H1 (cell line): Measurements from ENCODE around the gene ARF3. TPM values are rescaled to one million over a fixed set of nuclear protein-coding genes. Genes with fewer than 3 reads are reported as not detected.
A peak's percentile ranks its signal among the peaks of the same experiment; 100 is the strongest.

Experiments
- CTCF ChIA-PET: fragments of 300-600 bp; sonication (Branson Sonifier 250); formaldehyde crosslinking; loops from one replicate; lab custom pipeline; 2021; ENCODE audit not compliant: partially characterized antibody; lab: Charles Lee
- POLR2A ChIA-PET: fragments of 300-600 bp; sonication (Branson Sonifier 250); formaldehyde crosslinking; loops from one replicate; lab custom pipeline; 2021; ENCODE audit warnings: inconsistent platforms; ENCODE audit not compliant: partially characterized antibody; lab: Charles Lee
- DNase-seq, 2 experiments: peaks; one replicate each; pipeline versions ENCODE4 v3.0.0 to v3.0.0-alpha.2; 2010 to 2022; ENCODE audit warnings: low spot score in 2 of 2, low read depth in 1 of 2, mixed read lengths in 1 of 2
- FAIRE-seq: peaks from 2 replicates; lab custom pipeline; 2011; peaks lifted over from hg19 to GRCh38; lab: Jason Lieb, UNC
- H2AFZ ChIP-seq: 2 replicates; pipeline ENCODE4 v1.8.1; 2012; ENCODE audit warnings: low read length, inconsistent platforms
- H2AK5ac ChIP-seq: 2 replicates; pipeline ENCODE4 v1.6.1; 2013; ENCODE audit warnings: low read depth, low read length
- H2BK120ac ChIP-seq: replicated peaks from 2 replicates; pipeline ENCODE3; 2013; ENCODE audit warnings: low read depth, low read length, inconsistent platforms
- H2BK12ac ChIP-seq: 2 replicates; pipeline ENCODE4 v1.6.1; 2013; ENCODE audit warnings: low read depth, low read length
- H2BK15ac ChIP-seq: 2 replicates; pipeline ENCODE4 v1.6.1; 2013; ENCODE audit warnings: low read length
- H2BK20ac ChIP-seq: 2 replicates; pipeline ENCODE4 v1.6.1; 2013; ENCODE audit warnings: low read length
- H2BK5ac ChIP-seq: 2 replicates; pipeline ENCODE4 v1.6.1; 2013; ENCODE audit warnings: low read depth, low read length
- H3K14ac ChIP-seq: 2 replicates; pipeline ENCODE4 v1.6.1; 2013; ENCODE audit warnings: inconsistent platforms; ENCODE audit not compliant: insufficient read length
- H3K18ac ChIP-seq: 2 replicates; pipeline ENCODE4 v1.6.1; 2013; ENCODE audit warnings: low read length; ENCODE audit errors: extremely low read depth
- H3K23ac ChIP-seq: 2 replicates; pipeline ENCODE4 v1.6.1; 2013; ENCODE audit warnings: inconsistent platforms; ENCODE audit not compliant: insufficient read length
- H3K23me2 ChIP-seq: 2 replicates; pipeline ENCODE4 v1.6.1; 2013; ENCODE audit warnings: low read depth, low read length
- H3K27ac ChIP-seq: 2 replicates; pipeline ENCODE4 v1.6.1; 2011; ENCODE audit warnings: low read depth, low read length, inconsistent platforms
- H3K27me3 ChIP-seq, 4 experiments: replicated peaks in 1 of 4; 1 replicate in 1 of 4; 2 replicates in 3 of 4; pipeline versions ENCODE4 v1.6.1 to v1.8.1; 2011 to 2013; ENCODE audit warnings: low read length in 3 of 4, mild to moderate bottlenecking in 3 of 4, inconsistent platforms in 2 of 4, mixed read lengths in 2 of 4, moderate library complexity in 1 of 4; ENCODE audit not compliant: control insufficient read depth in 3 of 4, insufficient read depth in 3 of 4; ENCODE audit errors: extremely low read depth in 1 of 4
- H3K36me3 ChIP-seq, 4 experiments: 2 replicates each; pipeline versions ENCODE4 v1.6.1 to v1.8.1; 2011 to 2013; ENCODE audit warnings: mild to moderate bottlenecking in 4 of 4, low read length in 3 of 4, moderate library complexity in 2 of 4, control low read depth in 1 of 4, inconsistent platforms in 1 of 4; ENCODE audit not compliant: insufficient read depth in 4 of 4, control insufficient read depth in 2 of 4
- H3K4ac ChIP-seq: replicated peaks from 2 replicates; pipeline ENCODE3; 2013; ENCODE audit warnings: low read length, low read depth, mixed read lengths, inconsistent platforms; ENCODE audit not compliant: insufficient read length
- H3K4me1 ChIP-seq, 4 experiments: replicated peaks in 1 of 4; 1 replicate in 1 of 4; 2 replicates in 3 of 4; pipeline versions ENCODE4 v1.6.1 to v1.8.1; 2011 to 2013; ENCODE audit warnings: low read length in 3 of 4, inconsistent platforms in 2 of 4, mixed read lengths in 1 of 4; ENCODE audit not compliant: insufficient read depth in 4 of 4, control insufficient read depth in 3 of 4
- H3K4me2 ChIP-seq, 2 experiments: 2 replicates each; pipeline versions ENCODE4 v1.6.1 to v1.8.1; 2011 to 2013; ENCODE audit warnings: low read depth in 2 of 2, low read length in 2 of 2, control low read depth in 1 of 2, inconsistent platforms in 1 of 2, mild to moderate bottlenecking in 1 of 2; ENCODE audit not compliant: insufficient read depth in 1 of 2
- H3K4me3 ChIP-seq, 4 experiments: fragments of 200-600, 300-600 bp in 1 of 4; sonication (generic), shearing (Covaris generic), sonication (Bioruptor Twin) in 1 of 4; 2 replicates each; pipeline versions ENCODE4 v1.5.1 to v1.8.1; 2011 to 2016; ENCODE audit warnings: low read length in 4 of 4, low read depth in 3 of 4, control low read depth in 2 of 4, inconsistent platforms in 2 of 4, mild to moderate bottlenecking in 2 of 4, mixed read lengths in 1 of 4, moderate library complexity in 1 of 4; ENCODE audit not compliant: insufficient read depth in 2 of 4; ENCODE audit errors: extremely low read depth in 1 of 4
- H3K56ac ChIP-seq: replicated peaks from 2 replicates; pipeline ENCODE3; 2013; ENCODE audit warnings: low read depth, mild to moderate bottlenecking, mixed read lengths, low read length, inconsistent platforms; ENCODE audit not compliant: insufficient read length
- H3K79me1 ChIP-seq: 2 replicates; pipeline ENCODE4 v1.6.1; 2013; ENCODE audit warnings: low read depth, low read length, control low read depth
- H3K79me2 ChIP-seq, 2 experiments: 2 replicates each; pipeline versions ENCODE4 v1.6.1 to v1.8.1; 2012 to 2013; ENCODE audit warnings: low read length in 2 of 2, mild to moderate bottlenecking in 2 of 2, inconsistent platforms in 1 of 2; ENCODE audit not compliant: insufficient read depth in 2 of 2, control insufficient read depth in 1 of 2
- H3K9ac ChIP-seq, 4 experiments: replicated peaks in 1 of 4; 1 replicate in 1 of 4; 2 replicates in 3 of 4; pipeline versions ENCODE4 v1.6.1 to v1.8.1; 2011 to 2013; ENCODE audit warnings: low read depth in 3 of 4, low read length in 3 of 4, control low read depth in 2 of 4, mild to moderate bottlenecking in 2 of 4, moderate library complexity in 2 of 4, inconsistent platforms in 1 of 4; ENCODE audit errors: extremely low read depth in 1 of 4
- H3K9me3 ChIP-seq, 2 experiments: 2 replicates each; pipeline versions ENCODE4 v1.6.1 to v1.8.1; 2012 to 2013; ENCODE audit warnings: mild to moderate bottlenecking in 2 of 2, moderate library complexity in 2 of 2, control low read depth in 1 of 2, inconsistent platforms in 1 of 2, low read depth in 1 of 2, low read length in 1 of 2, mixed read lengths in 1 of 2; ENCODE audit not compliant: insufficient read depth in 2 of 2
- H4K20me1 ChIP-seq, 2 experiments: replicated peaks in 1 of 2; 2 replicates each; pipeline versions ENCODE3 to v1.8.1; 2011 to 2013; ENCODE audit warnings: inconsistent platforms in 2 of 2, low read length in 2 of 2, mild to moderate bottlenecking in 1 of 2; ENCODE audit not compliant: insufficient read depth in 2 of 2, control insufficient read depth in 1 of 2
- H4K5ac ChIP-seq: 2 replicates; pipeline ENCODE4 v1.6.1; 2013; ENCODE audit warnings: low read length, low read depth, mixed read lengths, inconsistent platforms; ENCODE audit not compliant: insufficient read length
- H4K8ac ChIP-seq: 2 replicates; pipeline ENCODE4 v1.8.0; 2013; ENCODE audit warnings: mild to moderate bottlenecking, moderate library complexity, low read length, inconsistent platforms; ENCODE audit not compliant: insufficient read depth; ENCODE audit errors: extremely low read depth
- H4K91ac ChIP-seq: replicated peaks from 2 replicates; pipeline ENCODE3; 2013; ENCODE audit warnings: low read length, mixed read lengths, inconsistent platforms; ENCODE audit not compliant: insufficient read length
- ASH2L ChIP-seq: fragments of 200-600, 300-600 bp; sonication (generic); IDR thresholded peaks from one replicate; pipeline ENCODE4 v1.7.1; 2017; ENCODE audit warnings: low read length
- CTBP2 ChIP-seq: IDR thresholded peaks from 2 replicates; pipeline ENCODE4 v1.7.0; 2011; ENCODE audit warnings: borderline replicate concordance, mild to moderate bottlenecking, moderate library complexity, mixed read lengths, low read length; ENCODE audit not compliant: insufficient read depth, insufficient read length
- KDM4A ChIP-seq: IDR thresholded peaks from one replicate; pipeline ENCODE4 v1.7.1; 2012; ENCODE audit warnings: low read depth, mild to moderate bottlenecking, moderate library complexity, low read length, inconsistent platforms; ENCODE audit not compliant: severe bottlenecking
- KDM5A ChIP-seq: fragments of 200-600 bp; IDR thresholded peaks from 2 replicates; pipeline ENCODE4 v1.7.1; 2012; ENCODE audit warnings: mild to moderate bottlenecking, low read length, inconsistent platforms, mixed read lengths
- RNF2 ChIP-seq: fragments of 200-900, 300-1000 bp; sonication (generic); IDR thresholded peaks from 2 replicates; pipeline ENCODE4 v1.7.1; 2016; ENCODE audit warnings: borderline replicate concordance, low read depth, mild to moderate bottlenecking, antibody characterized with exemption, low read length; ENCODE audit not compliant: poor library complexity, severe bottlenecking; ENCODE audit errors: missing control alignments
- SP2 ChIP-seq: IDR thresholded peaks from 2 replicates; pipeline ENCODE4 v1.6.1; 2012; ENCODE audit warnings: mild to moderate bottlenecking, low read length, inconsistent platforms
- SP4 ChIP-seq: IDR thresholded peaks from 2 replicates; pipeline ENCODE4 v1.6.1; 2012; ENCODE audit warnings: low read length, inconsistent platforms
- TAF1 ChIP-seq: IDR thresholded peaks from 2 replicates; pipeline ENCODE4 v1.6.1; 2011; ENCODE audit warnings: mild to moderate bottlenecking, low read depth, low read length
- WGBS, 2 experiments: shearing (Covaris generic) in 1 of 2; methylation state at CpG; one replicate each; pipeline versions ENCODE4 v1.1.6 to v1.1.7; 2013 to 2015; ENCODE audit warnings: low lambda C conversion rate in 2 of 2, mixed read lengths in 2 of 2, inconsistent platforms in 1 of 2, low coverage in 1 of 2, missing lambda C conversion rate in 1 of 2; ENCODE audit not compliant: insufficient replicate concordance in 2 of 2, insufficient coverage in 1 of 2, insufficient read length in 1 of 2; ENCODE audit errors: extremely low coverage in 1 of 2, missing lambda C conversion rate in 1 of 2; 5-methylcytosine and 5-hydroxymethylcytosine counted together
- polyA plus RNA-seq, 7 experiments: library from polyadenylated mRNA; depleted of rRNA in 3 of 7; stranded (reverse) in 5 of 7; unstranded in 2 of 7; fragments of >200 nt in 5 of 7; fragments of 200-250 nt in 2 of 7; gene quantifications; 1 replicate in 5 of 7; 2 replicates in 1 of 7; 4 replicates in 1 of 7; pipeline versions ENCODE4 v1.2.1 to v1.2.3, GENCODE V29; 2011 to 2013; ENCODE audit warnings: missing spikeins in 2 of 7, mixed read lengths in 2 of 7
- total RNA-seq: library from RNA; stranded (reverse); fragmentation: NEBNext Ultra II Directional; extraction: Animal tissue kit (Norgen Biotek cat#: 25700); gene quantifications from 2 replicates; pipeline ENCODE4 v1.2.1, GENCODE V29; 2021
- TF ChIP-seq, protein P1 (sequence below): IDR thresholded peaks from 2 replicates; pipeline ENCODE4 v1.6.1; 2012; ENCODE audit warnings: inconsistent platforms
- TF ChIP-seq, protein P2 (sequence below): IDR thresholded peaks from 2 replicates; pipeline ENCODE4 v1.6.1; 2012; ENCODE audit warnings: inconsistent platforms

ARF3 gene
- total and polyA plus RNA-seq, 2 of the 8 experiments (the other 6 are each of a cell fraction or from before 2014, with no cell fraction given), result 231 to 250 TPM

DNA sequence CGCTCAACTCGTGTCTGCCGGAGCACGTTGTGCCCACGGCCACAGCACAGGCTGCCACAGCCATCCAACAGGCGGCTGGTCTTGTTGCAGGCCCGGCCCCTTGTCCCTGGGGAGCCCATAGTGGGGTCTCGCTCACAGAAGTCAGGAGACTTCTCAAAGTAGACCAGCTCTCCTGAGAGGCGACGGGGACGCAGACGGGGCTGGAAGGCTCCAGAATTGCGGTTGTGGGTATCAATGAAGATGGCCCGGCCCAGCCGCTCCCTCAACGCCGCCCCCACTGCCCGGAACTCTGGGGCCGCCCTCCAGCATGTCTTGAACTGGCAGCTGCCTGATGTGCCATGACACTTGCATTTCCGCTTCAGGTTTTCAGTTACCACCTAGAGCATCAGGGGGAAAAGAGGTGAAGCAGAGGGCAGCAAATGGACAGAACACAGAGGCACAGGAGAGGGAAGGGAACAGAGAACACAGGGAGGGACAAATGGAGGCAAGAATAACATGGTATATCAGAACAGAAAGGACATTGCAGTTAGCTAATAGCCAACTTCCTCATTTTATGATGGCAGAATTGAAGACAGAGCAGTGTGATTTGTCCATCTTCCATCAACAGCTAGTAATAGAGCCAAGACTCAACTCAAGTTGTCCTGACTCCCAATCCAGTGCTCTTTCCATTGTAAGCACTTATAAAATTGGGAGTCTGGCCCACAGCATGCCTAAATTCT, 9.0 kb upstream of the ARF3 start:
- Histone ChIP-seq H2BK15ac (peak overlapping the region; percentile 97; the same call in 1 of the 2 replicates), H2BK20ac (peak overlapping the region; percentile 93; the same call in 1 of the 2 replicates), H3K4ac (no peak overlapping the region), H2BK12ac (peak overlapping the region; percentile 97; the same call in 1 of the 2 replicates), H3K23me2 (peaks cover 5% of the 10 kb centered on the region), H3K36me3 (no peaks in the 10 kb centered on the region), H3K14ac (no peak overlapping the region), H4K91ac (peak overlapping the region; percentile 92), H2AFZ (no peak overlapping the region), H4K5ac (no peak overlapping the region), H3K27me3 (peaks cover 20 to 46% (median 44%) of the 10 kb centered on the region in 4 experiments), H2BK5ac (peak overlapping the region; percentile 91; the same call in 1 of the 2 replicates), H3K27ac (no peak overlapping the region), H3K4me1 (peaks cover 32 to 44% (median 41%) of the 10 kb centered on the region in 4 experiments), H4K8ac (no peak overlapping the region), H3K4me2 (peak overlapping the region; percentile 8 to 34; a peak in 1 of 4 replicates), H3K4me3 (no peak overlapping the region), H3K9ac (no peak overlapping the region), H3K23ac (no peak overlapping the region), H3K79me1 (no peaks in the 10 kb centered on the region), H4K20me1 (peaks cover 0 to 3% of the 10 kb centered on the region in 2 experiments), H3K79me2 (no peaks in the 10 kb centered on the region), H3K9me3 (no peaks in the 10 kb centered on the region), H2BK120ac (no peak overlapping the region), H2AK5ac (peak overlapping the region; percentile 88; the same call in 1 of the 2 replicates), H3K18ac (peak overlapping the region; percentile 89), H3K56ac (no peak overlapping the region)
- ChIA-PET CTCF (interaction anchor here (0.8 to 40.8 kb wide), 12 partner anchors 8 to 151 kb away, joined by 3 to 1336 read pairs (median 7); partner anchors contain the start of genes ARF3, DDN and WNT1), POLR2A (interaction anchor here (0.6 to 6.9 kb wide), 6 partner anchors 9 to 120 kb away, joined by 3 to 65 read pairs (median 4); partner anchors contain the start of genes ARF3 and RND1)
- WGBS, 2 experiments, result 68% methylated on average over 20 of the region's 20 CpGs; no CpG with 5 or more reads in 1 of the 2 experiments
- no peak for DNase-seq
- no peak for FAIRE-seq
- TF ChIP-seq CTBP2 (no peak), SP4 (no peak), ASH2L (no peak), KDM4A (no peak), SP2 (no peak), TAF1 (no peak), KDM5A (no peak), RNF2 (no peak)
- TF ChIP-seq, protein P1, sequence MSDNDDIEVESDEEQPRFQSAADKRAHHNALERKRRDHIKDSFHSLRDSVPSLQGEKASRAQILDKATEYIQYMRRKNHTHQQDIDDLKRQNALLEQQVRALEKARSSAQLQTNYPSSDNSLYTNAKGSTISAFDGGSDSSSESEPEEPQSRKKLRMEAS, result no peak
- TF ChIP-seq, protein P2, sequence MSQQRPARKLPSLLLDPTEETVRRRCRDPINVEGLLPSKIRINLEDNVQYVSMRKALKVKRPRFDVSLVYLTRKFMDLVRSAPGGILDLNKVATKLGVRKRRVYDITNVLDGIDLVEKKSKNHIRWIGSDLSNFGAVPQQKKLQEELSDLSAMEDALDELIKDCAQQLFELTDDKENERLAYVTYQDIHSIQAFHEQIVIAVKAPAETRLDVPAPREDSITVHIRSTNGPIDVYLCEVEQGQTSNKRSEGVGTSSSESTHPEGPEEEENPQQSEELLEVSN, result no peak
